NCI-H460 (cell line): ENCODE results near the gene HDAC4. TPM values are rescaled to one million over a fixed set of nuclear protein-coding genes. Genes with fewer than 3 reads are reported as not detected.

Experiments
- DNase-seq: peaks from one replicate; pipeline ENCODE4 v3.0.0-alpha.2; 2016; ENCODE audit warnings: low read depth; ENCODE audit errors: extremely low read depth
- total RNA-seq: library from RNA; depleted of rRNA; stranded (reverse); fragments of >200 nt; shearing (Covaris generic); gene quantifications from 2 replicates; pipeline ENCODE4 v1.2.3, GENCODE V29; 2014

Gene HDAC4
- total RNA-seq, 1 experiment from 2014 or later: 21.0 TPM

DNA sequence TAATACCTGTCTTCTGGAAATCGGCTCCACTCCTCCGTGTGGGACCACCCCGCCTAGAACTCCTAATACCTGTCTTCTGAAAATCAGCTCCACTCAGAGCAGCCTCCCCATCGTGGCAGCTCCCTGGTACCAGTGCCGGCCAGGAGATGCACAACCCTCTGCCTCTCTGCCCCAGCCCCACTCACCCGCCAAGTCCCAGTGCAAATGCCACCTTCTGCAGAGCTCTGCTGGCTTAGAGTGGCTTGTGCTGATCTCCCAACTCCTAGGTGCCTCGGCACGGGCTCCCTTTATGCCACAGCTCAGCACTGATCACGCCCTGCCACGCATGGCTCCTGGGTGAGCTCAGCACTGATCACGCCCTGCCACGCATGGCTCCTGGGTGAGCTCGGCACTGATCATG, 258.5 kb downstream of the HDAC4 start:
- DNase-seq: no peak

- no peak for DNase-seq
Observed at GRCh38 chr2:239141021-239141760, 259.6 kb downstream of the HDAC4 start.

- DNase-seq: no peak
Observed at GRCh38 chr2:239140346-239141020, 260.3 kb downstream of the HDAC4 start.

DNA sequence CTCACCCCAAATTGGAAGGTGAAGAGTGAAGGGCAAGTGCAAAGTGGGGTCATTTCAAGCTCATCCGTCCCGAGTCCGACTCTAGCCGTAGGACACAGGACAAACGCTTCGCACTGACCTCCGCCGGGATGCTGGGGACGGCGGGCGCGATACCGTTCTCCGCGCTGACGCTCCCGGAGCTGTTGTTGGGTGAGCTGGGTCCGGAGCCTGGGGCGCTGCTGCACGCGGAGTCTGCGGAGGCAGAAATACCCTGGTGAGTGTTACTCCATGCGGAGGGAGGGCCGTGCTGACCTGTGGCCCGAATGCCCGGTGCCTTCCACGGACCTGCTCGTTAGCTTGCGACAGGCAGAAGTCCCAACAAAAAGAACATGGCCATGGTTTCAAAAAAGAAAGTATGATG, 261.3 kb downstream of the HDAC4 start:
- DNase-seq: no peak

- DNase-seq: no peak
Observed at GRCh38 chr2:239139101-239139500, 261.7 kb downstream of the HDAC4 start.

- no peak for DNase-seq
Observed at GRCh38 chr2:239138610-239139009, 262.2 kb downstream of the HDAC4 start.

DNA sequence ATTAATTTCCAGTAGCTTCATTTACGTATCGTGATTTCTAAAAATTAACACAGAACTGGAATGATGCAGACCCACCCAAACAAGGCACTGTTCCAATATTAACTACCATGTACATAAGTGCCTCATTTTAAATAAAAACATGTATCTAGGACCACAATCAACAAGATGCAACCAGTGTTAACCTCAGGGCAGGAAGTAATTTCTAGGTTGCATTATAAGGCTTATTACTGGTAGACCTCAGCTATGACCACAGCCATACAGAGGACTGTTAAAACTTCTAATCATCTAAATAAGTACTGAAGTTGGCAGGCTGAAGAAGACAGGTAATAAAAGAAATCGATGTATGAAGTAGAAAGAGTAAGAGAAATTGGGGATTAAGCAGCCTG, 262.9 kb downstream of the HDAC4 start:
- DNase-seq: no peak

DNA sequence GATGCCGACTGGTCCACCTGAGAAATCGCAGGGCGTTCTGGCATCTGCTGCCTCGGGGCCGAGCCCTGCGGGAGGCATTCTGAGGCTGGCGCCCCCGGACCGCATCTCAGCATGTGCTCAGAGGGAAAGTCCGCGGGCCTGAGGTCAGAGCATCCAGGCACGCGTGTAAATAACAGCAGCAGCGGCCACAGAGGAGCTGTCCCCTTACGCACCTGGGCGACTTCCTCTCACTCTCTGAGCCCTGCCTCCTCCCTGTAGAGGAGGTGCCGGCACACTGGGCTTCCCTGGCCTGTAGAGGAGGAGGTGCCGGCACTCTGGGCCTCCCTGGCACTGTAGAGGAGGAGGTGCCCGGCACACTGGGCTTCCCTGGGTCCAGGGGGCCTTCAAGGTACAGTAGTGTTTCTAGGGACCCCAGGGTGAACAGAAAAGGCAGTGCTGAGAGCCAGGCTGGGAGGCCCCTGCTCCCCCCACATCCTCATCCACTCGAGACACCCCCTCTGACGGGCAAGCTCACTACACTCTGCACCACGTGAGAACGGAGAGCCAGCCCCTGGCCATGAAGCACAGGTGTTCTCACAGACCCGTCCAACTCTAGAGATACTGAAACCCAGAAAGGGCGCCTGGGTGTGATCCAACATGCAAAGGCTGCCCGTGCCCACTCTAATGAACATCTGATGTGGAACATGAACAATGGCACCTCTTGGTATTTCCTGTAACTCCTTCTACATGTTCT, 263.5 kb downstream of the HDAC4 start:
- DNase-seq: no peak

- DNase-seq: no peak
Observed at GRCh38 chr2:239136762-239137161, 264.1 kb downstream of the HDAC4 start.

DNA sequence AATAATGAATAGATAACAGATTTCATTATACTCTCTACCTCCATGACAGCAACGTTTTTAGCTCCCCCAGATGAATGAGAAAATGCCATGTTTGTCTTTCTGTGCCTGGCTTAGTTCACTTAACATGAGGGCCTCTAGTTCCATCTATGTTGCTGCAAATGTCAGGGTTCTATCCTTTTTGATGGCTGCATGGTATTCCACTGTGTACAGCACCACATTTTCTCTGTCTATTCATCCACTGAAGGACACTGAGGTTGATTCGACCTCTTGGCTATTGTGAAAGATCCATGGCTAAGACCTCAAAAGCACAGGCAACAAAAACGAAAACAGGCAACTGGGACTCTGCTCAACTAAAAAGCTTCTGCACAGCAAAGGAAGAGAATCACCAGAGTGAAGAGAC, 264.6 kb downstream of the HDAC4 start:
- no peak for DNase-seq

DNA sequence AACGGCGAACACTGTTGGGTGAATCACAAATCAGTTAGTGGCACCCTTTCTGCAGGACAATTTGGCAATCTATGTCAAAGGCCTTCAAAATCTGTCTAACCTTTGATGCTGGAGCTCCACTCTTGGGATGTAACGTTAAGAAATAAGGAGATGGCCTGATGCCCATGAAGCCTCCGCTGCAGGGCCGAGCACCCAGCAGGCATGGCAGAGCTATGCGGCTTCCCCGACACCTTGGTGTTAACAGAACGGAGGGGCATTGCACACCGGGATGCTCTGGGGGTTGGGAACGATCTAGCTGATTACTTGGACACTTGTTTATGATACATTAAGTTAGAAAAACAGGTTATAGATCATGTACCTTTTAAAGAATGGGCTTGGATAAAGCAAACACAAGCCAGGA, 265.3 kb downstream of the HDAC4 start:
- DNase-seq: no peak

DNA sequence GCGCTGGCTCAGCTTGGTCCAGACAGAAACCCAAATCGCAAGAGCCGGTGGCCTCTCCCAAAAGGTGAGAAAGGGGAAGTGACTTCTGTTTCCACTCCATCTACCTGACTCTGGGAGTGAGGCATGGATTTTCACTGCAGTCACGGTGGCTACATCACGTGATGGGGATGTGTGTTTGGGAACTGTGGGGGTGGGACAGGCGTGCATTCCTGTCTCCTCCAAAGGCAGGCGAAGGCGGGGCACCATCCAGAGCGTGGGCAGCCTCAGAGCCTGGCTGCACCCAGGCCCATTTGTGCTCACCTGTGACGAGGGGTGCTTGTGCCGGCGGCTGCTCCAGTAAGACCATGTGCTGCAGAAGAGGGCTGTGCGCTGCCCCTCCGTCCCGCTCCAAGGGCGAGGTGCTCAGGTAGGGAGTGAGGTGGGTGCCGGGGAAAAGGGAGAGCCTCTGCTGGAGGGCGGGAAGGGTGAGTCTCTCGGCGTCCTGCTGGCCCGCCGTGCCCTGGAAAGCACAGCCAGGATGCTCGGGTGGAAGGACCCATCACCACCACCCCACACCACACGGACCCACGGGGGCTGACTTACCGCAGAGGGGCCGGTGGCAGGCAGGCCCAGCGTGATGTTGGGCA, 266.8 kb downstream of the HDAC4 start:
- DNase-seq: no peak

- DNase-seq: no peak
Observed at GRCh38 chr2:239132786-239133185, 268.0 kb downstream of the HDAC4 start.

- no peak for DNase-seq
Observed at GRCh38 chr2:239132156-239132709, 268.6 kb downstream of the HDAC4 start.

DNA sequence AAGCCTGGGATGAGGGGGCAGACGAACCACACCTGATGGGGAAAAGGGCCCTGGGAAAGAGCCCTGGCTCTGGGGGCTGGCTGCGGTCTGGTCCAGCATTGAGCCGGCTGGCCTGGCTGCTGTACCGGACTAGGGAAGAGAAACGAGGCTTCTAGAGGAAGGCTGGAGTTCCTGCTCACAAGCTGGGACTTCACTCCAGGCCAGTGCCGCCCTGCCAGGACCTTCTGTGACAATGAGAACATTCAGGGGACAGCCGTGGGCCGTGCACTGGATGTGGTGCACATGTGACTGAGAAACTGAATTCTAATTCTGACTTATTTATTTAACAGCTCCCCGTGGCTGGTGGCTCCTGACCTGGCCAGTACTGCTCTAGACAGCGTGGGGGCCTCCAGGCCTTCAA, 269.3 kb downstream of the HDAC4 start:
- no peak for DNase-seq

DNA sequence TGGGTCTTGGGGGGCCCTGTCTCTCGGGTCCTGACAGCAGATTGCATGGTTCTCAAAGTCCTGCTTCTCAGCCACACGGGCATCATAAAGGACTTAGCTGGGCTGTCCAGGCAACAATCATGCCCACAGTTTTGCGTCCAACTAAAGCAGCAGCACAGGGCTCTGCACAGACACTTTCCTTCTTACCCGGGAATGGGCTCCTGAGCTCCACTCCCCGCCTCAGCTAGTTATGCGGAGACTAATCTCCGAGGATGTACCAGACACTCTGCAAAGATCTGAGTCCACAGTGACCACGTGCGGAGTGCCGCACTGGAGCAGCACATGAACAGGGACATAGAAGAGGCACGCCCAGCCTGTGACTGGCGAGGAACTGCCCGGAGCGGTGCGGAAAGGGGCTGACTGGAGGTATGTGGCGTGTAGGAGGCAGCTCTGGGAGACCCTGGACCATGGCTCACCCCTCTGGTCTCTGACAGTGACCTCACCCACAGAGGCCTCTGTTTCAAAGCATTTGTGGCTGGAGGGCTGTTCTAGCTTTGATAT, 270.0 kb downstream of the HDAC4 start:
- no peak for DNase-seq

DNA sequence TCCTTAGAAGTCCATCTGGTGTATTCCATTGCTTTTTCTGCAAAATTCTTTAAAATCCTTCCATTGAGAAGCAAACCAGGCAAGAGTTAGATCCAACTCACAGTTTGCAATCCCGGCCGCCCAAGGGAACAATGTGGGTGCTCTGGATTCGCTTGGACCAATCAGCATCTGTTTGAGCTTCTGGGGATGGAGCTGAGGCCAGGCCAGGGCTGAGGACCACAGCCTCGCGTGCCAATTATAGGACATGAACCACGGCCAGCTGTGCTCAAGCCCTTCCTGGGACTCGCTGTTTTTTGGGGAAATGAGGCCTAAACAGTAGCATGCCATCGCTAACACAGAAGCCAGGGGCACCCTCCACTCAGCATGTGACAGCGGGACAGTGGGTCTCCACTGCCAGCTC, 270.8 kb downstream of the HDAC4 start:
- DNase-seq: no peak

- no peak for DNase-seq
Observed at GRCh38 chr2:239129147-239129920, 271.5 kb downstream of the HDAC4 start.

- DNase-seq: no peak
Observed at GRCh38 chr2:239128706-239129105, 272.1 kb downstream of the HDAC4 start.

DNA sequence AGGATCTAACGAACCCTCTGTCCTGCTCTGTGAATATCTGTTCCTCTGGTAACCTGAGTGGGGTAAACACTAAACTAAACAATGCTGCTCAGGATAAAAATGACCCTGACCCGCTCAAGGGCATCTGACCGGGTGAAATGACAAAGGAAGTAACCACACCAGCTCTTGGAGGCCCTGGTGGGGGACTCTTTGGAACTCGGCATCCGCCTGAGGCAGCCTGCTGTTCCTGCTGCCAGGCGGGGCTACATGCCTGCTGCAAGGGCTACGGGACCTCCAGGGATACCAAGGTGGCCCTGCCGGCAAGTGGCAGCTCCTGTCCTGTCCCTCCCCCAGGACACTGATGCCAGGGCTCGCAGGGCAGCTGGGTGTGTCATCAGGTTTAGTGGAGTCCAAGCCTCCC, 273.3 kb downstream of the HDAC4 start:
- DNase-seq: no peak
